Measurements from ENCODE around the gene MCU.

DNA sequence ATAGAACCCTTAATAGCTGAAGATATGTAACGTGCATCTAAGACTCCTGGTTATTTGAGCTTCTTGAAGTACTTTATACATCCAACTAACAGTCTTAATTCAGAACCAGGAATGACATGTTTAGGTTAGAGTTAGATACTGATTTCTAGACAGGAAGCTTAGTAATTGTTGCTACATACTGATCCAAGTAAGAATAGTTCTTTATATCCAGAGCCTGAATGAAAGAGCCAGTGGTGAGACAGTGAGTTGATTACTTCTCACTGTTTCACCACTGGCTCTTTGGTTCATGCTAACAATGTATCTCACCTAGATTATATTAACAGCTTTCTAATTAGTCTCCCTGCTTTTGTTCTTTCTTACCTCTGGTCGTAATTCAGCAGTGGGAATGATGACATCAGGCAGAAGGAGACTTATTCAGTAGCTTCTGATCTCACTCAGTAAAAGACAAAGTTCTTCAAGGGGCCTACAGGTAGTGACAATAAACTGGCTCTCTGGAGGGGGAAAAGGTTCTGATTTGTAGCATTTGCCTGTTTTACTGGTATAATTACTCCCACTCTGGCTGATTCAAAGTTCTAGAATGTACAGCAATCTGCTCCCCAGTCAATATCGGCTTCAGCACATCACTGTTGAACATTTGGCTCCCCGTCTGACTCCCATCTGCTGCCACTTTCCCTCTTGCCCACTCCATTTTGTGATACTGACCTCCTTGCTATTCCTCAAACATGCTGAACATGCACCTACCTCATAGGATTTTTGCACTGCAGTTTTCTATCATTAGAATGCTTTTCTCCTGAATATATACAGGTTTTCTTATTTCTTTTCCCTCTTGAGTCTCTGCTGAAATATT is 29.1 kb downstream of the MCU start:
- TF ChIP-seq TARDBP (IDR thresholded peaks at IDR 0.05) (no peak), LEF1 (IDR thresholded peaks at IDR 0.05; ENCODE audit: borderline replicate concordance) (no peak), HDGF (IDR thresholded peaks at IDR 0.05; ENCODE audit: borderline replicate concordance) (no peak), SP1 (IDR thresholded peaks at IDR 0.05) (no peak), FOXK2 (IDR thresholded peaks at IDR 0.05) (no peak), NFRKB (IDR thresholded peaks at IDR 0.05) (no peak), FOXM1 (IDR thresholded peaks at IDR 0.05; ENCODE audit: borderline replicate concordance) (no peak), FOXA1 (IDR thresholded peaks at IDR 0.05) (no peak), ZNF384 (IDR thresholded peaks at IDR 0.05) (no peak), SUZ12 (IDR thresholded peaks at IDR 0.05) (no peak), BHLHE40 (IDR thresholded peaks at IDR 0.05; ENCODE audit: borderline replicate concordance) (no peak)

All from HEK293T (cell line).